OCI-LY7 (cell line): ENCODE results near the gene TJP2.

Source experiments
- EZH2phosphoT487 ChIP-seq: fragments of 200-600 bp; sonication (generic); IDR thresholded peaks from 2 replicates; pipeline ENCODE4 v1.6.1; 2018; ENCODE audit warnings: low read depth, borderline replicate concordance, mild to moderate bottlenecking, mixed run types, antibody characterized with exemption, low read length, moderate library complexity, mixed read lengths
- TF ChIP-seq, protein P1 (sequence below): fragments of 200-600 bp; sonication (generic); conservative IDR thresholded peaks from 2 replicates; pipeline ENCODE4 v1.5.1; 2014; ENCODE audit warnings: mild to moderate bottlenecking, antibody characterized with exemption, low read length, moderate library complexity, mixed read lengths

GRCh38 chr9:69186841-69187611 is 12.9 kb downstream of the TJP2 start:
- TF ChIP-seq, protein P1, sequence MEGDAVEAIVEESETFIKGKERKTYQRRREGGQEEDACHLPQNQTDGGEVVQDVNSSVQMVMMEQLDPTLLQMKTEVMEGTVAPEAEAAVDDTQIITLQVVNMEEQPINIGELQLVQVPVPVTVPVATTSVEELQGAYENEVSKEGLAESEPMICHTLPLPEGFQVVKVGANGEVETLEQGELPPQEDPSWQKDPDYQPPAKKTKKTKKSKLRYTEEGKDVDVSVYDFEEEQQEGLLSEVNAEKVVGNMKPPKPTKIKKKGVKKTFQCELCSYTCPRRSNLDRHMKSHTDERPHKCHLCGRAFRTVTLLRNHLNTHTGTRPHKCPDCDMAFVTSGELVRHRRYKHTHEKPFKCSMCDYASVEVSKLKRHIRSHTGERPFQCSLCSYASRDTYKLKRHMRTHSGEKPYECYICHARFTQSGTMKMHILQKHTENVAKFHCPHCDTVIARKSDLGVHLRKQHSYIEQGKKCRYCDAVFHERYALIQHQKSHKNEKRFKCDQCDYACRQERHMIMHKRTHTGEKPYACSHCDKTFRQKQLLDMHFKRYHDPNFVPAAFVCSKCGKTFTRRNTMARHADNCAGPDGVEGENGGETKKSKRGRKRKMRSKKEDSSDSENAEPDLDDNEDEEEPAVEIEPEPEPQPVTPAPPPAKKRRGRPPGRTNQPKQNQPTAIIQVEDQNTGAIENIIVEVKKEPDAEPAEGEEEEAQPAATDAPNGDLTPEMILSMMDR, result no peak
- TF ChIP-seq EZH2phosphoT487, result no peak
